Epithelial cell of esophagus (primary cell): Measurements from ENCODE around the gene A2M.

Experiments
- DNase-seq: peaks from one replicate; pipeline ENCODE4 v3.0.0; 2010; ENCODE audit warnings: low read depth
- H3K4me3 ChIP-seq: 2 replicates; pipeline ENCODE4 v1.5.1; 2011; ENCODE audit warnings: mild to moderate bottlenecking, low read length, control low read depth
- CTCF ChIP-seq: IDR thresholded peaks from 2 replicates; pipeline ENCODE4 v1.5.1; 2011; ENCODE audit warnings: low read depth, mild to moderate bottlenecking, low read length, control low read depth, inconsistent platforms; ENCODE audit not compliant: insufficient read depth; ENCODE audit errors: missing control alignments

Gene A2M

GRCh38 chr12:9068086-9068485 is 47.6 kb downstream of the A2M start:
- DNase-seq: no peak
- TF ChIP-seq CTCF: no peak
- no peak overlapping the region for H3K4me3 ChIP-seq

- TF ChIP-seq CTCF: no peak
- H3K4me3 ChIP-seq: no peak overlapping the region
- peak; percentile 43 for DNase-seq
Measured at GRCh38 chr12:9066755-9067423, 48.8 kb downstream of the A2M start.

GRCh38 chr12:9066183-9066623 is 49.5 kb downstream of the A2M start:
- H3K4me3 ChIP-seq: no peak overlapping the region
- no peak for TF ChIP-seq CTCF
- DNase-seq: no peak

- DNase-seq: no peak
- TF ChIP-seq CTCF: no peak
- H3K4me3 ChIP-seq: no peak overlapping the region
Measured at GRCh38 chr12:9065607-9065856, 50.2 kb downstream of the A2M start.

- DNase-seq: peak; percentile 86
- H3K4me3 ChIP-seq: peak overlapping the region; percentile 57
- no peak for TF ChIP-seq CTCF
Measured at GRCh38 chr12:9064815-9065606, 50.7 kb downstream of the A2M start.

GRCh38 chr12:9064201-9064814 is 51.4 kb downstream of the A2M start:
- H3K4me3 ChIP-seq: peak overlapping the region; percentile 57
- DNase-seq: peak; percentile 76

More at GRCh38 chr12:9064201-9064814, 51.4 kb downstream of the A2M start:
- TF ChIP-seq CTCF: peak; percentile 51
